Endothelial cell of umbilical vein (primary cell): ENCODE results near the gene ATOSA.

Experiments used
- CTCF ChIP-seq, 2 donors: IDR thresholded peaks; 1 replicate in 1 of 2; 2 replicates in 1 of 2; pipeline ENCODE4 v1.5.1; 2011; ENCODE audit warnings: low read length in 2 of 2, mild to moderate bottlenecking in 2 of 2, moderate library complexity in 2 of 2, control low read depth in 1 of 2, inconsistent platforms in 1 of 2, low read depth in 1 of 2; ENCODE audit not compliant: insufficient read depth in 1 of 2; ENCODE audit errors: extremely low read depth in 1 of 2
- EZH2 ChIP-seq: IDR thresholded peaks from 2 replicates; pipeline ENCODE4 v1.6.1; 2012; ENCODE audit warnings: borderline replicate concordance, low read depth, mild to moderate bottlenecking, moderate library complexity, low read length, inconsistent platforms; ENCODE audit not compliant: severe bottlenecking
- FOS ChIP-seq: IDR thresholded peaks from 2 replicates; pipeline ENCODE4 v1.6.1; 2011; ENCODE audit warnings: mild to moderate bottlenecking, low read length, moderate library complexity, borderline replicate concordance; ENCODE audit not compliant: insufficient read depth
- GATA2 ChIP-seq: IDR thresholded peaks from 2 replicates; pipeline ENCODE4 v1.7.0; 2011; ENCODE audit warnings: low read depth, mild to moderate bottlenecking, moderate library complexity, mixed read lengths, low read length; ENCODE audit not compliant: insufficient read length, insufficient read depth
- JUN ChIP-seq: IDR thresholded peaks from 2 replicates; pipeline ENCODE4 v1.6.1; 2011; ENCODE audit warnings: borderline replicate concordance, low read depth; ENCODE audit not compliant: insufficient read length, insufficient read depth
- MAX ChIP-seq: IDR thresholded peaks from 2 replicates; pipeline ENCODE4 v1.6.1; 2011; ENCODE audit not compliant: insufficient read depth, insufficient read length
- POLR2A ChIP-seq: IDR thresholded peaks from 2 replicates; pipeline ENCODE4 v1.6.1; 2012; ENCODE audit warnings: low read depth, mild to moderate bottlenecking, control low read depth, low read length
- POLR2AphosphoS5 ChIP-seq: IDR thresholded peaks from 2 replicates; pipeline ENCODE4 v1.6.1; 2012; ENCODE audit warnings: low read depth, mild to moderate bottlenecking, control low read depth, low read length, moderate library complexity; ENCODE audit not compliant: insufficient read depth

- TF ChIP-seq CTCF (IDR thresholded peaks at IDR 0.05; ENCODE audit: extremely low read depth in 1 of 2, insufficient read depth in 1 of 2, low read depth in 1 of 2, low read length in 2 of 2): no peak
- TF ChIP-seq FOS: no peak
- TF ChIP-seq JUN: no peak
- no peak for TF ChIP-seq POLR2AphosphoS5
- no peak for TF ChIP-seq POLR2A
- no peak for TF ChIP-seq GATA2
- TF ChIP-seq MAX: no peak
- no peak for TF ChIP-seq EZH2
Measured at GRCh38 chr15:52652984-52653383, 26.2 kb downstream of the ATOSA start.
